ENCODE measurements around the gene MYH6. TPM values are rescaled to one million over a fixed set of nuclear protein-coding genes. Genes with fewer than 3 reads are reported as not detected.

MYH6 gene
- total RNA-seq, 1 donor: not detected

DNA sequence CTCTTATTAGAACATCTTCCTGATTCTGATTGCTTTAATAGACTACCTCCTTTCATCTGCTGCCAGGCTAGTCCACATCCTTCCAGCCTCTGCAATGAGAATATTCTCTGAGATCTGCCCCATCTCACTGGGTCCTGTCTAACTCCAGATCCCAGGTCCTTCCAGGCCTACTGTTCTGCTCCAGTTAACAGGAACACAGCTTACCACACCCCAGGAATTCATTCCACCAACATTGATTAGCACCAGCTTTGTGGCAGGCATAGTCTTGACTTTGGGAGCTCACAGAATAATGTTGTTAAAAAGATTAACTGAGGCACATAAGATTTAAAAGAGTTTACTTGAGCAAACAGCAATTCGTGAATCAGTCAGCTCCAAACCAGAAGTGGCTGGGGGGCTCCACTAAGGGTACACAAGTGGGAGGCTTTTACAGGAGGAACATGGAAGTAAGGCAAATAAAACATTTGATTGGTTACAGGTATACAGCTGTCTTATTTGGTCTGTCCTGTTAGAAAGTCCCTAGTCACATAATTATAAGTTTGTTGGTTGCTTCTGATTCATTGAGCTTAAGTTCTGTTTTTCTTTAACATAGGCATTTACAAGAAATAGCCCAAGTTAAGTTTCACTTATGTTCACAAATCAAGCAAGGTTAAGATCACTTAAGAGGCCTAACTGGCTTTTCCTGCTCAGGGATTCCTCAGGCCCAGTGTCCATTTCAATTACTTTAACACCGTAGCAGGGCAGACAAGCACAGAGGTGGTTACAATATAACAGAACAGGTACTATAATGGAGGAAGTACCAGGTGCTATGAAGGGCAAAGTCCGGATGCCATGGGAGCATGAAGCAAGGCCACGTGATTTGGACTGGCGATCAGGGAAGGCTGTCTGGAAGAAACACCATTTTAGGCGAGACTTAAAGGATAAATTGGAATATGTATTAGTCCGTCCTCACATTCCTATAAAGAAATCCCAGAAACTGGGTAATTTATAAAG lies 39.6 kb upstream of the MYH6 start:
- TF ChIP-seq, protein P1, sequence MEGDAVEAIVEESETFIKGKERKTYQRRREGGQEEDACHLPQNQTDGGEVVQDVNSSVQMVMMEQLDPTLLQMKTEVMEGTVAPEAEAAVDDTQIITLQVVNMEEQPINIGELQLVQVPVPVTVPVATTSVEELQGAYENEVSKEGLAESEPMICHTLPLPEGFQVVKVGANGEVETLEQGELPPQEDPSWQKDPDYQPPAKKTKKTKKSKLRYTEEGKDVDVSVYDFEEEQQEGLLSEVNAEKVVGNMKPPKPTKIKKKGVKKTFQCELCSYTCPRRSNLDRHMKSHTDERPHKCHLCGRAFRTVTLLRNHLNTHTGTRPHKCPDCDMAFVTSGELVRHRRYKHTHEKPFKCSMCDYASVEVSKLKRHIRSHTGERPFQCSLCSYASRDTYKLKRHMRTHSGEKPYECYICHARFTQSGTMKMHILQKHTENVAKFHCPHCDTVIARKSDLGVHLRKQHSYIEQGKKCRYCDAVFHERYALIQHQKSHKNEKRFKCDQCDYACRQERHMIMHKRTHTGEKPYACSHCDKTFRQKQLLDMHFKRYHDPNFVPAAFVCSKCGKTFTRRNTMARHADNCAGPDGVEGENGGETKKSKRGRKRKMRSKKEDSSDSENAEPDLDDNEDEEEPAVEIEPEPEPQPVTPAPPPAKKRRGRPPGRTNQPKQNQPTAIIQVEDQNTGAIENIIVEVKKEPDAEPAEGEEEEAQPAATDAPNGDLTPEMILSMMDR (IDR thresholded peaks at IDR 0.05; ENCODE audit: insufficient read depth, low read depth, low read length): no peak
- DNase-seq (ENCODE audit: low read depth): no peak
- H3K4me3 ChIP-seq (ENCODE audit: low read depth, low read length): no peak overlapping the region

DNA sequence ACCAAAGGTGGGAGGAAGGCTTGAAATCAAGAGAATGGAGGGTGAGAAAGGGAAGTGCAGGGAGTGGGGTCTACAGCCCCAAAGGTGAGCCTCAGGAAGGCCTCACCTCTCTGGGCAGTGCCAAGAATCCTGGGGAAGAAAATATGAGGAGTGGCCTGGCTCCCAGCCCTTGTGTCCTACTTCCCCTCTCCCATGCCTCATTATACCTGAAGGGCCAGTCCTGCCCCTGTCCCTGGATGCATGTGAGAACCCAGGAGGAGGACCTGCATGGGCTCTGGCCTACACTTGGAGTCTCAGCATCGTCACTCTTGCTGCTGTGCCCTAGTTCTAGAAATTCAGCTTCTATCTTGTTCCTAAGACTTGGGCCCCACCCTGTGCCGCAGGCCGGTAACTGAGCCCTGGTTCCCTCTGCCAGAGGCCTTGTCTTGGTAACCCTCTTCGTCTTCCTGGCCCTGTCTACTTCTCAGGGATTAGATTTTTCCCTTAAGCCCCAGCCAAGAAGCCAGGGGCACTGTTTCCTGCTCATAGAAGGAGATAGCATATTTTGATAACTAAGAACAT lies 38.3 kb upstream of the MYH6 start:
- H3K4me3 ChIP-seq (ENCODE audit: low read depth, low read length): no peak overlapping the region
- TF ChIP-seq, protein P1 (IDR thresholded peaks at IDR 0.05; ENCODE audit: insufficient read depth, low read depth, low read length): no peak
- DNase-seq (ENCODE audit: low read depth): no peak

DNA sequence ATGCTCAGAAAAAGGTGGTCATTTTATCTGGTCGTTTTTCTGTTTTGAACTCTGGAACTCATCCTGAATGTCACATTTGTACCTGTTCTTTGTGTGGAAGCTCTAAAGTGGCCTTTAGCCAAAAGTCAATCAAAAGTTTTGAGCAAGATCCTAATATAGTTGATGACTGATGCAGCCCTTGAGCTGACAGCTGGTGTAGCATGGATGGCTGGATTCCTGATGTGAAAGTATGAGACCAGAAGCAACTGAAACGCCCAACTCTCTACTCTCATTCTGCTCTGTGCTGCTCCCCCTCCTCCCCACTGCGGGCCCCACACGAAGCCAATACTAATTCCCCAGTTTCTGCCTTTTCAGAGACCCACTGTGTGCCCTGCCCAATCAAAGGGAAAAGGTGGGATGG lies 37.7 kb upstream of the MYH6 start:
- TF ChIP-seq, protein P1 (IDR thresholded peaks at IDR 0.05; ENCODE audit: insufficient read depth, low read depth, low read length): no peak
- no peak for DNase-seq (ENCODE audit: low read depth)
- H3K4me3 ChIP-seq (ENCODE audit: low read depth, low read length): no peak overlapping the region

DNA sequence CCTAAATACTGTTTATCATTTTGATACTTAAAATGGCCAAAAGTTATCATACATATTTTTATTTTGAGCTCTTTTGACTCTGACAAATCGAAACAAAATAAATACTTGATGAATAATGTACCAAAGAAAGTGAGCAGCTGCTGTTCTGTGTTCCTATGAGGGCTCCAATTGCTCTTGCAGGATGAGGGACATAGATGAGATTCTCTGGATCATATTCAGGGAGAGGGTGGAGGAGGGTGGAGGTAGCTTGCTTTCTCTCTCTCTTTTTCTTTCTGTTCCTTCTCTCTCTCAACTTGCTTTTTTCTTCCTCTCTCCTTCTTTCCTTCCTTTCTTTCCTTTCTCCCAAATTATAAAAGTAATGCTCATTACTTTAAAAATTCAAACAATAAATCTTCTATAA lies 36.2 kb upstream of the MYH6 start:
- TF ChIP-seq, protein P1 (IDR thresholded peaks at IDR 0.05; ENCODE audit: insufficient read depth, low read depth, low read length): no peak
- no peak overlapping the region for H3K4me3 ChIP-seq (ENCODE audit: low read depth, low read length)
- no peak for DNase-seq (ENCODE audit: low read depth)

DNA sequence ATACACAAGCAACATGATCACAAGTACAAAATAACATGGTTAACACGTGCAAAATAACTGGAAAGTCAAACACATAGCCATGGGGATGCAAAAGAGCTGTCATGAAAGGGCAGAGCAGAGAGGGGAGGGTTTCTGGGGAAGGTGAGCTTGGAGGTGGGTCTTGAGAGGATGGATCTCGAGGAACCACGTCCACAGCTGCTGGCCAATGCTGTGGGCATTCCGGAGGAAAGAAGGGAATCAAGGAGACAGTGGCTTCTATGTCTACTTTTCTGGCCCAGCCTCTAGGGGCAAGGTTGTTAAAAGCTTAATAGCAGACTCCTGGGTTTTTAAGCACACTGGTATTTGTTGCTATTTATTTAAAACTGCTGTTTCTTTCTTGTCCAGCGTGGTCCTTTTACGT lies 35.8 kb upstream of the MYH6 start:
- no peak for DNase-seq (ENCODE audit: low read depth)
- no peak overlapping the region for H3K4me3 ChIP-seq (ENCODE audit: low read depth, low read length)
- TF ChIP-seq, protein P1 (IDR thresholded peaks at IDR 0.05; ENCODE audit: insufficient read depth, low read depth, low read length): no peak

DNA sequence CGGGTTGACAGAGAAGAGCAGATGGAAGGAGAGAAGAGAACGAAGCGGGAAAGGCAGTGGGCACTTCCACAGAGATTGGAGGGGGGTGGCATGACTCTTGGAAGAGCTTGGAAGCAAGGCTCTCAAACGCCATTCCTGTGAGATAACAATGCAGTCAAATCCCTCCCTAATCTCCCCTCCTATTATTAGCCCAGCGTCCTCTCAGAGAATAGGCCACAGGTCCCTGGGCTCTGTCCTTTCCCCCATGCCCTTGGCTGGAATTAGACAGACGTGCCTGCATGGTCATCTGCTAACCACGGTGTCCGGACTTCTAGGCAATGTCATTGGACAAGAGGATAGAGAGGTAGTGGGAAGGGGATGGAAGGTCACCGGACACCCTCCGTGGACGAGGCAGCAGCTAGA lies 35.3 kb upstream of the MYH6 start:
- TF ChIP-seq, protein P1 (IDR thresholded peaks at IDR 0.05; ENCODE audit: insufficient read depth, low read depth, low read length): no peak
- H3K4me3 ChIP-seq (ENCODE audit: low read depth, low read length): no peak overlapping the region
- DNase-seq (ENCODE audit: low read depth): no peak

Measured in fibroblast of villous mesenchyme (primary cell).